ENCODE results near the gene FBXL14.

The FBXL14 gene

DNA sequence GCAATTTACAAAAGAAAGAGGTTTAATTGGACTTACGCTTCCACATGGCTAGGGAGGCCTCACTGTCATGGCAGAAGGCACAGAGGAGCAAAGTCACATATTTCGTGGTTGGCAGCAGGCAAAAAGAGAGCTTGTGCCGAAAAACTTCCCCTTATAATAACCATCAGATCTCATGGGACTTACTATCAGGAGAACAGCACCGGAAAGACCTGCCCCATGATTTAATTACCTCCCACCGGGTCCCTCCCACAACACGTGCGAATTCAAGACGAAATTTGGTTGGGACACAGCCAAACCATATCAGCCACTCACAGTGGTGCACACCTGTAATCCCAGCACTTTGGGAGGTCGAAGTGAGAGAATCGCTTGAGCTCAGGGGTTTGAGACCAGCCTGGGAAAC, 68.5 kb downstream of the FBXL14 start:
- no peak overlapping the region for H3K4me3 ChIP-seq (ENCODE audit: low read depth, low read length)
- TF ChIP-seq MAX (IDR thresholded peaks at IDR 0.05; ENCODE audit: low read depth, low read length) = peak; percentile 86
- TF ChIP-seq MYC (IDR thresholded peaks at IDR 0.05; ENCODE audit: low read depth, low read length) = no peak
- TF ChIP-seq, protein P1, sequence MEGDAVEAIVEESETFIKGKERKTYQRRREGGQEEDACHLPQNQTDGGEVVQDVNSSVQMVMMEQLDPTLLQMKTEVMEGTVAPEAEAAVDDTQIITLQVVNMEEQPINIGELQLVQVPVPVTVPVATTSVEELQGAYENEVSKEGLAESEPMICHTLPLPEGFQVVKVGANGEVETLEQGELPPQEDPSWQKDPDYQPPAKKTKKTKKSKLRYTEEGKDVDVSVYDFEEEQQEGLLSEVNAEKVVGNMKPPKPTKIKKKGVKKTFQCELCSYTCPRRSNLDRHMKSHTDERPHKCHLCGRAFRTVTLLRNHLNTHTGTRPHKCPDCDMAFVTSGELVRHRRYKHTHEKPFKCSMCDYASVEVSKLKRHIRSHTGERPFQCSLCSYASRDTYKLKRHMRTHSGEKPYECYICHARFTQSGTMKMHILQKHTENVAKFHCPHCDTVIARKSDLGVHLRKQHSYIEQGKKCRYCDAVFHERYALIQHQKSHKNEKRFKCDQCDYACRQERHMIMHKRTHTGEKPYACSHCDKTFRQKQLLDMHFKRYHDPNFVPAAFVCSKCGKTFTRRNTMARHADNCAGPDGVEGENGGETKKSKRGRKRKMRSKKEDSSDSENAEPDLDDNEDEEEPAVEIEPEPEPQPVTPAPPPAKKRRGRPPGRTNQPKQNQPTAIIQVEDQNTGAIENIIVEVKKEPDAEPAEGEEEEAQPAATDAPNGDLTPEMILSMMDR (IDR thresholded peaks at IDR 0.05; ENCODE audit: low read depth, low read length) = no peak
- no peak for TF ChIP-seq POLR2A (IDR thresholded peaks at IDR 0.05; ENCODE audit: extremely low read depth, insufficient read length)
- DNase-seq (ENCODE audit: low read depth) = peak; percentile 82

GRCh38 chr12:1523558-1524050, 70.8 kb downstream of the FBXL14 start:
- no peak overlapping the region for H3K4me3 ChIP-seq (ENCODE audit: low read depth, low read length)
- TF ChIP-seq MAX (IDR thresholded peaks at IDR 0.05; ENCODE audit: low read depth, low read length) (no peak), POLR2A (IDR thresholded peaks at IDR 0.05; ENCODE audit: extremely low read depth, insufficient read length) (no peak), MYC (IDR thresholded peaks at IDR 0.05; ENCODE audit: low read depth, low read length) (no peak)
- TF ChIP-seq, protein P1 (IDR thresholded peaks at IDR 0.05; ENCODE audit: low read depth, low read length) = no peak
- DNase-seq (ENCODE audit: low read depth) = no peak

DNA sequence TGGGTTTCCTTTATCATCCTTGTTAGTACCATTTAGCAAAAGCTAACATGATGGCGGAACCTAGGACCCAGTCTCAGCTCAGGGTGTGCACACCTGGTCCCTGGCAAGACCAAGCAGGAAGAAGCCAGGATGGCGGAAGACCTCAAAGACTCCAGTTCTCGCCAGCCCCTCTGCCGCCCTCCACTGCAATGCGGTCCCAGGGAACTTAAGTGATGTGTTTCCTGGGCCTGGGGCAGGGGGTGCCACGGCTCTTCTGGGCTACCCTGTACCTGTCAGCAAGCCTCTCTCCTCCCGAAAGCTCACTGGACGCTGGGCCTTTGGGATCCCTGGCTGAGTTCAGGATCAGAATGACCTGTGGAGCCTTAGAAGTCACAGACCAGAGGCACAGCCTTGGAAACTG, 71.3 kb downstream of the FBXL14 start:
- TF ChIP-seq MAX (IDR thresholded peaks at IDR 0.05; ENCODE audit: low read depth, low read length) = no peak
- TF ChIP-seq POLR2A (IDR thresholded peaks at IDR 0.05; ENCODE audit: extremely low read depth, insufficient read length) = no peak
- no peak for TF ChIP-seq MYC (IDR thresholded peaks at IDR 0.05; ENCODE audit: low read depth, low read length)
- TF ChIP-seq, protein P1 (IDR thresholded peaks at IDR 0.05; ENCODE audit: low read depth, low read length) = no peak
- no peak for DNase-seq (ENCODE audit: low read depth)

DNA sequence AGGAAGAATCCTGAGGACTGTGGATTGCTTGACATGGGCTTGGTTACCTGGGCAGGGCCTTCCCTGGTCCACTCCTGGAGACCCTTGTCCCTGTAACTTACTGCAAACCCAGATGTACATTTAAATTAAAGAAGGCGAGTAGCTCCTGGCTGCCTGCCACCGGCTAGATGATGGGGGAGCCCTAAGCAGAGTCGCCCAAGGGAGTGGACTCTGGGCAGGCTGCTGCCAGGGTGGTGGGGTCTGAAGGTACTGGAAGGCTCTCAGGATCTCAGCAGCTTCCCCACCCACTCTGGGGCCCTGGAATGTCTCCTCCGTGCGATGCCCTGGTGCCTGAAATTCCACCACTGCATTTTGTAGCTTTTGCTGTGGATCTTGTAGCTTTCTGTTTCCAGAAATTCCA, 74.7 kb downstream of the FBXL14 start:
- no peak for TF ChIP-seq MAX (IDR thresholded peaks at IDR 0.05; ENCODE audit: low read depth, low read length)
- TF ChIP-seq MYC (IDR thresholded peaks at IDR 0.05; ENCODE audit: low read depth, low read length) = no peak
- no peak for TF ChIP-seq POLR2A (IDR thresholded peaks at IDR 0.05; ENCODE audit: extremely low read depth, insufficient read length)
- TF ChIP-seq, protein P1 (IDR thresholded peaks at IDR 0.05; ENCODE audit: low read depth, low read length) = no peak
- DNase-seq (ENCODE audit: low read depth) = no peak
- H3K4me3 ChIP-seq (ENCODE audit: low read depth, low read length) = no peak overlapping the region

More for the DNA sequence above, 71.3 kb downstream of the FBXL14 start:
- no peak overlapping the region for H3K4me3 ChIP-seq (ENCODE audit: low read depth, low read length)

- TF ChIP-seq MAX (IDR thresholded peaks at IDR 0.05; ENCODE audit: low read depth, low read length) (no peak), MYC (IDR thresholded peaks at IDR 0.05; ENCODE audit: low read depth, low read length) (no peak), POLR2A (IDR thresholded peaks at IDR 0.05; ENCODE audit: extremely low read depth, insufficient read length) (no peak)
- TF ChIP-seq, protein P1 (IDR thresholded peaks at IDR 0.05; ENCODE audit: low read depth, low read length) = no peak
- DNase-seq (ENCODE audit: low read depth) = peak; percentile 65
- H3K4me3 ChIP-seq (ENCODE audit: low read depth, low read length) = no peak overlapping the region
Measured at GRCh38 chr12:1518591-1519516, 75.5 kb downstream of the FBXL14 start.
